GM23338 (cell line): Measurements from ENCODE around the gene NXPH3. TPM values are rescaled to one million over a fixed set of nuclear protein-coding genes. Genes with fewer than 3 reads are reported as not detected.

Experiments used
- ATAC-seq: fragments of 200-7000 bp; cut with Tn5 transposase; 3 replicates; pipeline ENCODE4 v1.9.1; 2020
- DNase-seq: peaks from one replicate; pipeline ENCODE4 v3.0.0-alpha.2; 2015; ENCODE audit warnings: low spot score
- H2AFZ ChIP-seq: fragments of 200-600 bp; sonication (generic); 2 replicates; pipeline ENCODE4 v1.8.0; 2016; ENCODE audit warnings: antibody characterized with exemption, mild to moderate bottlenecking, moderate library complexity
- H3F3A ChIP-seq: fragments of 200-600 bp; sonication (generic); replicated peaks from 2 replicates; pipeline ENCODE4 v1.8.0; 2017; ENCODE audit warnings: antibody characterized with exemption, mixed run types, low read depth
- H3K27ac ChIP-seq: fragments of 200-600 bp; sonication (generic); 2 replicates; pipeline ENCODE4 v1.6.1; 2016; ENCODE audit warnings: low read depth
- H3K27me3 ChIP-seq: fragments of 200-600 bp; sonication (generic); 2 replicates; pipeline ENCODE4 v1.8.0; 2016; ENCODE audit warnings: mild to moderate bottlenecking, mixed run types, moderate library complexity; ENCODE audit not compliant: insufficient read depth
- H3K36me3 ChIP-seq: fragments of 200-600 bp; sonication (generic); 2 replicates; pipeline ENCODE4 v1.8.0; 2016; ENCODE audit warnings: mild to moderate bottlenecking; ENCODE audit not compliant: insufficient read depth
- H3K4me1 ChIP-seq: fragments of 200-600 bp; sonication (generic); 2 replicates; pipeline ENCODE4 v1.8.0; 2016; ENCODE audit warnings: mild to moderate bottlenecking, moderate library complexity; ENCODE audit not compliant: insufficient read depth
- H3K4me2 ChIP-seq: fragments of 200-600 bp; sonication (generic); 2 replicates; pipeline ENCODE4 v1.7.1; 2017; ENCODE audit warnings: mixed run types
- H3K4me3 ChIP-seq: fragments of 200-600 bp; sonication (generic); 2 replicates; pipeline ENCODE4 v1.6.1; 2016; ENCODE audit warnings: mixed run types
- H3K79me2 ChIP-seq: fragments of 200-600 bp; sonication (generic); replicated peaks from 2 replicates; pipeline ENCODE4 v1.8.0; 2017; ENCODE audit warnings: mild to moderate bottlenecking; ENCODE audit not compliant: insufficient read depth
- H3K9me2 ChIP-seq: fragments of 200-600 bp; sonication (generic); 2 replicates; pipeline ENCODE4 v1.8.0; 2017; ENCODE audit not compliant: insufficient read depth
- H4K20me1 ChIP-seq: fragments of 200-600 bp; sonication (generic); replicated peaks from 2 replicates; pipeline ENCODE4 v1.8.0; 2017; ENCODE audit warnings: mild to moderate bottlenecking; ENCODE audit not compliant: insufficient read depth
- H3K27ac Mint-ChIP-seq: 2 replicates; pipeline ENCODE4 v1.8.0; 2020; ENCODE audit warnings: inconsistent platforms, mild to moderate bottlenecking, moderate library complexity, mixed read lengths
- H3K27me3 Mint-ChIP-seq: 3 replicates; pipeline ENCODE4 v1.8.0; 2022; ENCODE audit warnings: low read depth, mild to moderate bottlenecking, moderate library complexity, mixed read lengths, inconsistent platforms; ENCODE audit not compliant: insufficient read depth, poor library complexity
- H3K36me3 Mint-ChIP-seq: 3 replicates; pipeline ENCODE4 v1.8.0; 2021; ENCODE audit warnings: low read depth, mild to moderate bottlenecking, inconsistent platforms, moderate library complexity, mixed read lengths
- H3K4me1 Mint-ChIP-seq: 3 replicates; pipeline ENCODE4 v1.8.0; 2020; ENCODE audit warnings: mild to moderate bottlenecking, inconsistent platforms, mixed read lengths
- H3K4me3 Mint-ChIP-seq: 3 replicates; pipeline ENCODE4 v1.8.0; 2021; ENCODE audit warnings: moderate library complexity, mild to moderate bottlenecking, inconsistent platforms, mixed read lengths
- H3K9me3 Mint-ChIP-seq: 3 replicates; pipeline ENCODE4 v1.8.0; 2020; ENCODE audit warnings: moderate library complexity, mild to moderate bottlenecking, inconsistent platforms, mixed read lengths
- CREB1 ChIP-seq: fragments of 250-450 bp; sonication (Bioruptor Pico); IDR thresholded peaks from 2 replicates; pipeline ENCODE4 v1.5.0; 2020; ENCODE audit warnings: low read depth, mild to moderate bottlenecking, moderate library complexity
- EZH2 ChIP-seq: fragments of 200-600 bp; sonication (generic); IDR thresholded peaks from one replicate; pipeline ENCODE4 v1.8.0; 2017; ENCODE audit warnings: antibody characterized with exemption, mild to moderate bottlenecking, low read depth; ENCODE audit not compliant: unreplicated experiment
- EZH2phosphoT487 ChIP-seq: fragments of 200-600 bp; sonication (generic); IDR thresholded peaks from one replicate; pipeline ENCODE4 v1.8.1; 2018; ENCODE audit warnings: antibody characterized with exemption; ENCODE audit not compliant: unreplicated experiment
- JUNB ChIP-seq: IDR thresholded peaks from one replicate; pipeline ENCODE4 v1.6.1; 2016; ENCODE audit warnings: antibody characterized with exemption; ENCODE audit not compliant: unreplicated experiment
- NANOG ChIP-seq: IDR thresholded peaks from 2 replicates; pipeline ENCODE4 v1.6.1; 2016; ENCODE audit warnings: antibody characterized with exemption, borderline replicate concordance
- POLR2AphosphoS5 ChIP-seq: IDR thresholded peaks from 2 replicates; pipeline ENCODE4 v1.6.1; 2016; ENCODE audit warnings: antibody characterized with exemption, low read depth
- STAT1 ChIP-seq: IDR thresholded peaks from one replicate; pipeline ENCODE4 v1.6.1; 2016; ENCODE audit warnings: antibody characterized with exemption; ENCODE audit not compliant: unreplicated experiment
- ZNF114 ChIP-seq: fragments of 250-450 bp; sonication (Bioruptor Pico); IDR thresholded peaks from 2 replicates; pipeline ENCODE4 v1.5.0; 2020; ENCODE audit warnings: mild to moderate bottlenecking, moderate library complexity
- ZNF331 ChIP-seq: fragments of 250-450 bp; sonication (Bioruptor Pico); IDR thresholded peaks from 2 replicates; pipeline ENCODE4 v1.5.0; 2020; ENCODE audit warnings: low read depth, mild to moderate bottlenecking, moderate library complexity
- polyA plus RNA-seq: library from polyadenylated mRNA; unstranded; fragments of >200 nt; fragmentation: Nextera tagmentation; extraction: Ambion mirVana; gene quantifications from 2 replicates; pipeline ENCODE4 v1.2.1, GENCODE V29; 2016
- total RNA-seq: library from RNA; depleted of rRNA; stranded (reverse); fragments of >200 nt; shearing (Covaris generic); gene quantifications from 2 replicates; pipeline ENCODE4 v1.2.3, GENCODE V29; 2014
- TF ChIP-seq, protein P1 (sequence below): fragments of 250-450 bp; sonication (Bioruptor Pico); IDR thresholded peaks from 2 replicates; pipeline ENCODE4 v1.5.0; 2020; ENCODE audit warnings: mild to moderate bottlenecking, moderate library complexity
- TF ChIP-seq, protein P2 (sequence below): IDR thresholded peaks from 2 replicates; pipeline ENCODE4 v1.6.1; 2016; ENCODE audit warnings: antibody characterized with exemption
- TF ChIP-seq, protein P3 (sequence below), 2 experiments: fragments of 200-600 bp in 1 of 2; sonication (generic) in 1 of 2; conservative IDR thresholded peaks; 2 replicates each; pipeline versions ENCODE4 v1.5.1 to v1.6.1; 2016 to 2017; ENCODE audit warnings: antibody characterized with exemption in 2 of 2, low read depth in 2 of 2, mild to moderate bottlenecking in 2 of 2, moderate library complexity in 1 of 2
- TF ChIP-seq, protein P4 (sequence below): IDR thresholded peaks from one replicate; pipeline ENCODE4 v1.6.1; 2018; ENCODE audit warnings: antibody characterized with exemption; ENCODE audit not compliant: unreplicated experiment

NXPH3 gene
- total and polyA plus RNA-seq, 2 experiments from 2014 or later = 0.23 to 2.7 TPM

DNA sequence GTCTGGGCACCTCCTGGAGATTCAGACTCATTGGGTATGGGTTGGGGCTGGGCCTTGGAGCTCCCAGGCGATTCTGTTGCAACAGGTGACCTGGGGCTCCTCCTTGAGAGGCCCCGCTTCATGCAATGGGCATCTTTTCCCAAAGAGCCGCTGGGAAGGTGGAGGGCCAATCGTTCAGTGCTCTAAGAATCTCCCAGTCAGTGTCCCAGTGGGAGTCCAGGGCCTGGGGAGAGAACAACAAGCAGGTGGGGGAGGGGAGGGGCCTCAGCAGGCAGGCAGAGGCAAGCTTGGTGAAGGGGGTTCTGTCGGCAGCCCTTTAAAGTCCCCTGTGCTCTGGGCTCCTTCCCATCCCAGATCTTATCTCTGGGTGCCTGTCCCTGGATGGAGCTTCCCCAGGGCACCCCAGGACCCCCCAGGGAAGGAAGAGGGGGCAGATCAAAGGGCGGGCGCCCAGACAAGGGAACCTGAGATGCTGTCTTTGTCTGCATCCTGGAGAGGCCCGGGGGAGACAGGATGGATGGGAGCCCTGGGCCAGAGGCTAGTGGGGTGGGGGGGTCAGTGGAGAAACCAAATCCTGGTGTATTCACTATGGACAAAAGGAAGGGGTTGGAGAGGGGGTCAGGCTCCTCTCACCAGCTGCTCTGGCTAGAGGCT is 30.5 kb upstream of the NXPH3 start:
- Mint-ChIP-seq H3K9me3 (peaks cover 5% of the 10 kb centered on the region; the same call in 1 of the 3 replicates), H3K27ac (no peak overlapping the region), H3K36me3 (no peaks in the 10 kb centered on the region), H3K4me1 (peaks cover 30% of the 10 kb centered on the region), H3K4me3 (no peak overlapping the region), H3K27me3 (peaks cover 15% of the 10 kb centered on the region)
- Histone ChIP-seq H2AFZ (no peak overlapping the region; the same call in 1 of the 2 replicates), H3K4me1 (peaks cover 20% of the 10 kb centered on the region; the same call in 1 of the 2 replicates), H3K36me3 (no peaks in the 10 kb centered on the region), H3K27me3 (no peaks in the 10 kb centered on the region), H3K9me2 (no peaks in the 10 kb centered on the region), H4K20me1 (no peaks in the 10 kb centered on the region), H3K4me3 (no peak overlapping the region), H3K27ac (no peak overlapping the region), H3K4me2 (peak overlapping the region; percentile 43; the same call in 1 of the 2 replicates), H3F3A (no peaks in the 10 kb centered on the region), H3K79me2 (no peaks in the 10 kb centered on the region)
- ATAC-seq (peak; percentile 10; the same call in 2 of the 3 replicates), DNase-seq (peak; percentile 24)
- TF ChIP-seq JUNB (no peak), STAT1 (no peak), POLR2AphosphoS5 (no peak), NANOG (no peak), EZH2 (no peak), ZNF331 (no peak), EZH2phosphoT487 (no peak), CREB1 (CRISPR knock-in tag) (no peak), ZNF114 (CRISPR knock-in tag) (no peak)
- TF ChIP-seq, protein P1, sequence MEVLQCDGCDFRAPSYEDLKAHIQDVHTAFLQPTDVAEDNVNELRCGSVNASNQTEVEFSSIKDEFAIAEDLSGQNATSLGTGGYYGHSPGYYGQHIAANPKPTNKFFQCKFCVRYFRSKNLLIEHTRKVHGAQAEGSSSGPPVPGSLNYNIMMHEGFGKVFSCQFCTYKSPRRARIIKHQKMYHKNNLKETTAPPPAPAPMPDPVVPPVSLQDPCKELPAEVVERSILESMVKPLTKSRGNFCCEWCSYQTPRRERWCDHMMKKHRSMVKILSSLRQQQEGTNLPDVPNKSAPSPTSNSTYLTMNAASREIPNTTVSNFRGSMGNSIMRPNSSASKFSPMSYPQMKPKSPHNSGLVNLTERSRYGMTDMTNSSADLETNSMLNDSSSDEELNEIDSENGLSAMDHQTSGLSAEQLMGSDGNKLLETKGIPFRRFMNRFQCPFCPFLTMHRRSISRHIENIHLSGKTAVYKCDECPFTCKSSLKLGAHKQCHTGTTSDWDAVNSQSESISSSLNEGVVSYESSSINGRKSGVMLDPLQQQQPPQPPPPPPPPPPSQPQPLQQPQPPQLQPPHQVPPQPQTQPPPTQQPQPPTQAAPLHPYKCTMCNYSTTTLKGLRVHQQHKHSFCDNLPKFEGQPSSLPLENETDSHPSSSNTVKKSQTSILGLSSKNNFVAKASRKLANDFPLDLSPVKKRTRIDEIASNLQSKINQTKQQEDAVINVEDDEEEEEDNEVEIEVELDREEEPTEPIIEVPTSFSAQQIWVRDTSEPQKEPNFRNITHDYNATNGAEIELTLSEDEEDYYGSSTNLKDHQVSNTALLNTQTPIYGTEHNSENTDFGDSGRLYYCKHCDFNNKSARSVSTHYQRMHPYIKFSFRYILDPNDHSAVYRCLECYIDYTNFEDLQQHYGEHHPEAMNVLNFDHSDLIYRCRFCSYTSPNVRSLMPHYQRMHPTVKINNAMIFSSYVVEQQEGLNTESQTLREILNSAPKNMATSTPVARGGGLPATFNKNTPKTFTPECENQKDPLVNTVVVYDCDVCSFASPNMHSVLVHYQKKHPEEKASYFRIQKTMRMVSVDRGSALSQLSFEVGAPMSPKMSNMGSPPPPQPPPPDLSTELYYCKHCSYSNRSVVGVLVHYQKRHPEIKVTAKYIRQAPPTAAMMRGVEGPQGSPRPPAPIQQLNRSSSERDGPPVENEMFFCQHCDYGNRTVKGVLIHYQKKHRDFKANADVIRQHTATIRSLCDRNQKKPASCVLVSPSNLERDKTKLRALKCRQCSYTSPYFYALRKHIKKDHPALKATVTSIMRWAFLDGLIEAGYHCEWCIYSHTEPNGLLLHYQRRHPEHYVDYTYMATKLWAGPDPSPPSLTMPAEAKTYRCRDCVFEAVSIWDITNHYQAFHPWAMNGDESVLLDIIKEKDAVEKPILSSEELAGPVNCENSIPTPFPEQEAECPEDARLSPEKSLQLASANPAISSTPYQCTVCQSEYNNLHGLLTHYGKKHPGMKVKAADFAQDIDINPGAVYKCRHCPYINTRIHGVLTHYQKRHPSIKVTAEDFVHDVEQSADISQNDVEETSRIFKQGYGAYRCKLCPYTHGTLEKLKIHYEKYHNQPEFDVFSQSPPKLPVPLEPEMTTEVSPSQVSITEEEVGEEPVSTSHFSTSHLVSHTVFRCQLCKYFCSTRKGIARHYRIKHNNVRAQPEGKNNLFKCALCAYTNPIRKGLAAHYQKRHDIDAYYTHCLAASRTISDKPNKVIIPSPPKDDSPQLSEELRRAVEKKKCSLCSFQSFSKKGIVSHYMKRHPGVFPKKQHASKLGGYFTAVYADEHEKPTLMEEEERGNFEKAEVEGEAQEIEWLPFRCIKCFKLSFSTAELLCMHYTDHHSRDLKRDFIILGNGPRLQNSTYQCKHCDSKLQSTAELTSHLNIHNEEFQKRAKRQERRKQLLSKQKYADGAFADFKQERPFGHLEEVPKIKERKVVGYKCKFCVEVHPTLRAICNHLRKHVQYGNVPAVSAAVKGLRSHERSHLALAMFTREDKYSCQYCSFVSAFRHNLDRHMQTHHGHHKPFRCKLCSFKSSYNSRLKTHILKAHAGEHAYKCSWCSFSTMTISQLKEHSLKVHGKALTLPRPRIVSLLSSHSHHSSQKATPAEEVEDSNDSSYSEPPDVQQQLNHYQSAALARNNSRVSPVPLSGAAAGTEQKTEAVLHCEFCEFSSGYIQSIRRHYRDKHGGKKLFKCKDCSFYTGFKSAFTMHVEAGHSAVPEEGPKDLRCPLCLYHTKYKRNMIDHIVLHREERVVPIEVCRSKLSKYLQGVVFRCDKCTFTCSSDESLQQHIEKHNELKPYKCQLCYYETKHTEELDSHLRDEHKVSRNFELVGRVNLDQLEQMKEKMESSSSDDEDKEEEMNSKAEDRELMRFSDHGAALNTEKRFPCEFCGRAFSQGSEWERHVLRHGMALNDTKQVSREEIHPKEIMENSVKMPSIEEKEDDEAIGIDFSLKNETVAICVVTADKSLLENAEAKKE (CRISPR knock-in tag) = no peak
- TF ChIP-seq, protein P2, sequence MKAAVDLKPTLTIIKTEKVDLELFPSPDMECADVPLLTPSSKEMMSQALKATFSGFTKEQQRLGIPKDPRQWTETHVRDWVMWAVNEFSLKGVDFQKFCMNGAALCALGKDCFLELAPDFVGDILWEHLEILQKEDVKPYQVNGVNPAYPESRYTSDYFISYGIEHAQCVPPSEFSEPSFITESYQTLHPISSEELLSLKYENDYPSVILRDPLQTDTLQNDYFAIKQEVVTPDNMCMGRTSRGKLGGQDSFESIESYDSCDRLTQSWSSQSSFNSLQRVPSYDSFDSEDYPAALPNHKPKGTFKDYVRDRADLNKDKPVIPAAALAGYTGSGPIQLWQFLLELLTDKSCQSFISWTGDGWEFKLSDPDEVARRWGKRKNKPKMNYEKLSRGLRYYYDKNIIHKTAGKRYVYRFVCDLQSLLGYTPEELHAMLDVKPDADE = no peak
- TF ChIP-seq, protein P3, sequence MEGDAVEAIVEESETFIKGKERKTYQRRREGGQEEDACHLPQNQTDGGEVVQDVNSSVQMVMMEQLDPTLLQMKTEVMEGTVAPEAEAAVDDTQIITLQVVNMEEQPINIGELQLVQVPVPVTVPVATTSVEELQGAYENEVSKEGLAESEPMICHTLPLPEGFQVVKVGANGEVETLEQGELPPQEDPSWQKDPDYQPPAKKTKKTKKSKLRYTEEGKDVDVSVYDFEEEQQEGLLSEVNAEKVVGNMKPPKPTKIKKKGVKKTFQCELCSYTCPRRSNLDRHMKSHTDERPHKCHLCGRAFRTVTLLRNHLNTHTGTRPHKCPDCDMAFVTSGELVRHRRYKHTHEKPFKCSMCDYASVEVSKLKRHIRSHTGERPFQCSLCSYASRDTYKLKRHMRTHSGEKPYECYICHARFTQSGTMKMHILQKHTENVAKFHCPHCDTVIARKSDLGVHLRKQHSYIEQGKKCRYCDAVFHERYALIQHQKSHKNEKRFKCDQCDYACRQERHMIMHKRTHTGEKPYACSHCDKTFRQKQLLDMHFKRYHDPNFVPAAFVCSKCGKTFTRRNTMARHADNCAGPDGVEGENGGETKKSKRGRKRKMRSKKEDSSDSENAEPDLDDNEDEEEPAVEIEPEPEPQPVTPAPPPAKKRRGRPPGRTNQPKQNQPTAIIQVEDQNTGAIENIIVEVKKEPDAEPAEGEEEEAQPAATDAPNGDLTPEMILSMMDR (conservative IDR thresholded peaks at IDR 0.05; ENCODE audit: low read depth in 2 of 2) = no peak
- TF ChIP-seq, protein P4, sequence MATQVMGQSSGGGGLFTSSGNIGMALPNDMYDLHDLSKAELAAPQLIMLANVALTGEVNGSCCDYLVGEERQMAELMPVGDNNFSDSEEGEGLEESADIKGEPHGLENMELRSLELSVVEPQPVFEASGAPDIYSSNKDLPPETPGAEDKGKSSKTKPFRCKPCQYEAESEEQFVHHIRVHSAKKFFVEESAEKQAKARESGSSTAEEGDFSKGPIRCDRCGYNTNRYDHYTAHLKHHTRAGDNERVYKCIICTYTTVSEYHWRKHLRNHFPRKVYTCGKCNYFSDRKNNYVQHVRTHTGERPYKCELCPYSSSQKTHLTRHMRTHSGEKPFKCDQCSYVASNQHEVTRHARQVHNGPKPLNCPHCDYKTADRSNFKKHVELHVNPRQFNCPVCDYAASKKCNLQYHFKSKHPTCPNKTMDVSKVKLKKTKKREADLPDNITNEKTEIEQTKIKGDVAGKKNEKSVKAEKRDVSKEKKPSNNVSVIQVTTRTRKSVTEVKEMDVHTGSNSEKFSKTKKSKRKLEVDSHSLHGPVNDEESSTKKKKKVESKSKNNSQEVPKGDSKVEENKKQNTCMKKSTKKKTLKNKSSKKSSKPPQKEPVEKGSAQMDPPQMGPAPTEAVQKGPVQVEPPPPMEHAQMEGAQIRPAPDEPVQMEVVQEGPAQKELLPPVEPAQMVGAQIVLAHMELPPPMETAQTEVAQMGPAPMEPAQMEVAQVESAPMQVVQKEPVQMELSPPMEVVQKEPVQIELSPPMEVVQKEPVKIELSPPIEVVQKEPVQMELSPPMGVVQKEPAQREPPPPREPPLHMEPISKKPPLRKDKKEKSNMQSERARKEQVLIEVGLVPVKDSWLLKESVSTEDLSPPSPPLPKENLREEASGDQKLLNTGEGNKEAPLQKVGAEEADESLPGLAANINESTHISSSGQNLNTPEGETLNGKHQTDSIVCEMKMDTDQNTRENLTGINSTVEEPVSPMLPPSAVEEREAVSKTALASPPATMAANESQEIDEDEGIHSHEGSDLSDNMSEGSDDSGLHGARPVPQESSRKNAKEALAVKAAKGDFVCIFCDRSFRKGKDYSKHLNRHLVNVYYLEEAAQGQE = no peak
